H1 (cell line): Measurements from ENCODE around the gene LTBP1. TPM values are rescaled to one million over a fixed set of nuclear protein-coding genes. Genes with fewer than 3 reads are reported as not detected.

Experiments used
- CTCF ChIA-PET: fragments of 300-600 bp; sonication (Branson Sonifier 250); formaldehyde crosslinking; loops from one replicate; lab custom pipeline; 2021; ENCODE audit not compliant: partially characterized antibody; lab: Charles Lee
- POLR2A ChIA-PET: fragments of 300-600 bp; sonication (Branson Sonifier 250); formaldehyde crosslinking; loops from one replicate; lab custom pipeline; 2021; ENCODE audit warnings: inconsistent platforms; ENCODE audit not compliant: partially characterized antibody; lab: Charles Lee
- DNase-seq, 2 experiments: peaks; one replicate each; pipeline versions ENCODE4 v3.0.0 to v3.0.0-alpha.2; 2010 to 2022; ENCODE audit warnings: low spot score in 2 of 2, low read depth in 1 of 2, mixed read lengths in 1 of 2
- FAIRE-seq: peaks from 2 replicates; lab custom pipeline; 2011; peaks lifted over from hg19 to GRCh38; lab: Jason Lieb, UNC
- H2AFZ ChIP-seq: 2 replicates; pipeline ENCODE4 v1.8.1; 2012; ENCODE audit warnings: low read length, inconsistent platforms
- H2AK5ac ChIP-seq: 2 replicates; pipeline ENCODE4 v1.6.1; 2013; ENCODE audit warnings: low read depth, low read length
- H2BK120ac ChIP-seq: replicated peaks from 2 replicates; pipeline ENCODE3; 2013; ENCODE audit warnings: low read depth, low read length, inconsistent platforms
- H2BK12ac ChIP-seq: 2 replicates; pipeline ENCODE4 v1.6.1; 2013; ENCODE audit warnings: low read depth, low read length
- H2BK15ac ChIP-seq: 2 replicates; pipeline ENCODE4 v1.6.1; 2013; ENCODE audit warnings: low read length
- H2BK20ac ChIP-seq: 2 replicates; pipeline ENCODE4 v1.6.1; 2013; ENCODE audit warnings: low read length
- H2BK5ac ChIP-seq: 2 replicates; pipeline ENCODE4 v1.6.1; 2013; ENCODE audit warnings: low read depth, low read length
- H3K14ac ChIP-seq: 2 replicates; pipeline ENCODE4 v1.6.1; 2013; ENCODE audit warnings: inconsistent platforms; ENCODE audit not compliant: insufficient read length
- H3K18ac ChIP-seq: 2 replicates; pipeline ENCODE4 v1.6.1; 2013; ENCODE audit warnings: low read length; ENCODE audit errors: extremely low read depth
- H3K23ac ChIP-seq: 2 replicates; pipeline ENCODE4 v1.6.1; 2013; ENCODE audit warnings: inconsistent platforms; ENCODE audit not compliant: insufficient read length
- H3K23me2 ChIP-seq: 2 replicates; pipeline ENCODE4 v1.6.1; 2013; ENCODE audit warnings: low read depth, low read length
- H3K27ac ChIP-seq: 2 replicates; pipeline ENCODE4 v1.6.1; 2011; ENCODE audit warnings: low read depth, low read length, inconsistent platforms
- H3K27me3 ChIP-seq, 4 experiments: replicated peaks in 1 of 4; 1 replicate in 1 of 4; 2 replicates in 3 of 4; pipeline versions ENCODE4 v1.6.1 to v1.8.1; 2011 to 2013; ENCODE audit warnings: low read length in 3 of 4, mild to moderate bottlenecking in 3 of 4, inconsistent platforms in 2 of 4, mixed read lengths in 2 of 4, moderate library complexity in 1 of 4; ENCODE audit not compliant: control insufficient read depth in 3 of 4, insufficient read depth in 3 of 4; ENCODE audit errors: extremely low read depth in 1 of 4
- H3K36me3 ChIP-seq, 4 experiments: 2 replicates each; pipeline versions ENCODE4 v1.6.1 to v1.8.1; 2011 to 2013; ENCODE audit warnings: mild to moderate bottlenecking in 4 of 4, low read length in 3 of 4, moderate library complexity in 2 of 4, control low read depth in 1 of 4, inconsistent platforms in 1 of 4; ENCODE audit not compliant: insufficient read depth in 4 of 4, control insufficient read depth in 2 of 4
- H3K4ac ChIP-seq: replicated peaks from 2 replicates; pipeline ENCODE3; 2013; ENCODE audit warnings: low read length, low read depth, mixed read lengths, inconsistent platforms; ENCODE audit not compliant: insufficient read length
- H3K4me1 ChIP-seq, 4 experiments: replicated peaks in 1 of 4; 1 replicate in 1 of 4; 2 replicates in 3 of 4; pipeline versions ENCODE4 v1.6.1 to v1.8.1; 2011 to 2013; ENCODE audit warnings: low read length in 3 of 4, inconsistent platforms in 2 of 4, mixed read lengths in 1 of 4; ENCODE audit not compliant: insufficient read depth in 4 of 4, control insufficient read depth in 3 of 4
- H3K4me2 ChIP-seq, 2 experiments: 2 replicates each; pipeline versions ENCODE4 v1.6.1 to v1.8.1; 2011 to 2013; ENCODE audit warnings: low read depth in 2 of 2, low read length in 2 of 2, control low read depth in 1 of 2, inconsistent platforms in 1 of 2, mild to moderate bottlenecking in 1 of 2; ENCODE audit not compliant: insufficient read depth in 1 of 2
- H3K4me3 ChIP-seq, 4 experiments: fragments of 200-600, 300-600 bp in 1 of 4; sonication (generic), shearing (Covaris generic), sonication (Bioruptor Twin) in 1 of 4; 2 replicates each; pipeline versions ENCODE4 v1.5.1 to v1.8.1; 2011 to 2016; ENCODE audit warnings: low read length in 4 of 4, low read depth in 3 of 4, control low read depth in 2 of 4, inconsistent platforms in 2 of 4, mild to moderate bottlenecking in 2 of 4, mixed read lengths in 1 of 4, moderate library complexity in 1 of 4; ENCODE audit not compliant: insufficient read depth in 2 of 4; ENCODE audit errors: extremely low read depth in 1 of 4
- H3K56ac ChIP-seq: replicated peaks from 2 replicates; pipeline ENCODE3; 2013; ENCODE audit warnings: low read depth, mild to moderate bottlenecking, mixed read lengths, low read length, inconsistent platforms; ENCODE audit not compliant: insufficient read length
- H3K79me1 ChIP-seq: 2 replicates; pipeline ENCODE4 v1.6.1; 2013; ENCODE audit warnings: low read depth, low read length, control low read depth
- H3K79me2 ChIP-seq, 2 experiments: 2 replicates each; pipeline versions ENCODE4 v1.6.1 to v1.8.1; 2012 to 2013; ENCODE audit warnings: low read length in 2 of 2, mild to moderate bottlenecking in 2 of 2, inconsistent platforms in 1 of 2; ENCODE audit not compliant: insufficient read depth in 2 of 2, control insufficient read depth in 1 of 2
- H3K9ac ChIP-seq, 4 experiments: replicated peaks in 1 of 4; 1 replicate in 1 of 4; 2 replicates in 3 of 4; pipeline versions ENCODE4 v1.6.1 to v1.8.1; 2011 to 2013; ENCODE audit warnings: low read depth in 3 of 4, low read length in 3 of 4, control low read depth in 2 of 4, mild to moderate bottlenecking in 2 of 4, moderate library complexity in 2 of 4, inconsistent platforms in 1 of 4; ENCODE audit errors: extremely low read depth in 1 of 4
- H3K9me3 ChIP-seq, 2 experiments: 2 replicates each; pipeline versions ENCODE4 v1.6.1 to v1.8.1; 2012 to 2013; ENCODE audit warnings: mild to moderate bottlenecking in 2 of 2, moderate library complexity in 2 of 2, control low read depth in 1 of 2, inconsistent platforms in 1 of 2, low read depth in 1 of 2, low read length in 1 of 2, mixed read lengths in 1 of 2; ENCODE audit not compliant: insufficient read depth in 2 of 2
- H4K20me1 ChIP-seq, 2 experiments: replicated peaks in 1 of 2; 2 replicates each; pipeline versions ENCODE3 to v1.8.1; 2011 to 2013; ENCODE audit warnings: inconsistent platforms in 2 of 2, low read length in 2 of 2, mild to moderate bottlenecking in 1 of 2; ENCODE audit not compliant: insufficient read depth in 2 of 2, control insufficient read depth in 1 of 2
- H4K5ac ChIP-seq: 2 replicates; pipeline ENCODE4 v1.6.1; 2013; ENCODE audit warnings: low read length, low read depth, mixed read lengths, inconsistent platforms; ENCODE audit not compliant: insufficient read length
- H4K8ac ChIP-seq: 2 replicates; pipeline ENCODE4 v1.8.0; 2013; ENCODE audit warnings: mild to moderate bottlenecking, moderate library complexity, low read length, inconsistent platforms; ENCODE audit not compliant: insufficient read depth; ENCODE audit errors: extremely low read depth
- H4K91ac ChIP-seq: replicated peaks from 2 replicates; pipeline ENCODE3; 2013; ENCODE audit warnings: low read length, mixed read lengths, inconsistent platforms; ENCODE audit not compliant: insufficient read length
- ASH2L ChIP-seq: fragments of 200-600, 300-600 bp; sonication (generic); IDR thresholded peaks from one replicate; pipeline ENCODE4 v1.7.1; 2017; ENCODE audit warnings: low read length
- ATF2 ChIP-seq: IDR thresholded peaks from 2 replicates; pipeline ENCODE4 v1.6.1; 2012; ENCODE audit warnings: low read length, inconsistent platforms
- EGR1 ChIP-seq: IDR thresholded peaks from 2 replicates; pipeline ENCODE4 v1.6.1; 2011; ENCODE audit warnings: low read depth, low read length, borderline replicate concordance
- GTF2F1 ChIP-seq: IDR thresholded peaks from 2 replicates; pipeline ENCODE4 v1.6.1; 2012; ENCODE audit warnings: low read depth, low read length, improper control_type of control experiment, borderline replicate concordance
- HDAC6 ChIP-seq: IDR thresholded peaks from one replicate; pipeline ENCODE4 v1.7.1; 2012; ENCODE audit warnings: low read depth, mild to moderate bottlenecking, inconsistent platforms, low read length, moderate library complexity
- NANOG ChIP-seq: IDR thresholded peaks from 2 replicates; pipeline ENCODE4 v1.6.1; 2011; ENCODE audit warnings: low read length, low read depth, mild to moderate bottlenecking, inconsistent platforms; ENCODE audit not compliant: insufficient read depth, poor library complexity, severe bottlenecking
- SIRT6 ChIP-seq: IDR thresholded peaks from one replicate; pipeline ENCODE4 v1.7.1; 2012; ENCODE audit warnings: low read length, inconsistent platforms
- TBP ChIP-seq: IDR thresholded peaks from 2 replicates; pipeline ENCODE4 v1.6.1; 2011; ENCODE audit warnings: low read depth, low read length, improper control_type of control experiment
- TEAD4 ChIP-seq: IDR thresholded peaks from 2 replicates; pipeline ENCODE4 v1.6.1; 2012; ENCODE audit warnings: low read depth, low read length, inconsistent platforms, mixed read lengths
- WGBS, 2 experiments: shearing (Covaris generic) in 1 of 2; methylation state at CpG; one replicate each; pipeline versions ENCODE4 v1.1.6 to v1.1.7; 2013 to 2015; ENCODE audit warnings: low lambda C conversion rate in 2 of 2, mixed read lengths in 2 of 2, inconsistent platforms in 1 of 2, low coverage in 1 of 2, missing lambda C conversion rate in 1 of 2; ENCODE audit not compliant: insufficient replicate concordance in 2 of 2, insufficient coverage in 1 of 2, insufficient read length in 1 of 2; ENCODE audit errors: extremely low coverage in 1 of 2, missing lambda C conversion rate in 1 of 2; 5-methylcytosine and 5-hydroxymethylcytosine counted together
- polyA plus RNA-seq, 7 experiments: library from polyadenylated mRNA; depleted of rRNA in 3 of 7; stranded (reverse) in 5 of 7; unstranded in 2 of 7; fragments of >200 nt in 5 of 7; fragments of 200-250 nt in 2 of 7; gene quantifications; 1 replicate in 5 of 7; 2 replicates in 1 of 7; 4 replicates in 1 of 7; pipeline versions ENCODE4 v1.2.1 to v1.2.3, GENCODE V29; 2011 to 2013; ENCODE audit warnings: missing spikeins in 2 of 7, mixed read lengths in 2 of 7
- total RNA-seq: library from RNA; stranded (reverse); fragmentation: NEBNext Ultra II Directional; extraction: Animal tissue kit (Norgen Biotek cat#: 25700); gene quantifications from 2 replicates; pipeline ENCODE4 v1.2.1, GENCODE V29; 2021

LTBP1 gene
- total and polyA plus RNA-seq, 2 of the 8 experiments (the other 6 are each of a cell fraction or from before 2014, with no cell fraction given) = 15.4 to 24.7 TPM

- CTCF ChIA-PET = interaction anchor here (1.7 kb wide), 1 partner anchor 11 kb away, joined by 3 read pairs; no protein-coding TSS in a partner anchor
These were observed 4.9 kb downstream of the LTBP1 start for GRCh38 chr2:32951672-32952071.

More at GRCh38 chr2:32951672-32952071, 4.9 kb downstream of the LTBP1 start:
- no peak overlapping the region for H2AFZ ChIP-seq
- no peak overlapping the region for H4K5ac ChIP-seq
- H4K20me1 ChIP-seq = no peaks in the 10 kb centered on the region
- no peak overlapping the region for H4K8ac ChIP-seq
- H3K79me1 ChIP-seq = no peaks in the 10 kb centered on the region; the same call in 1 of the 2 replicates
- no peaks in the 10 kb centered on the region for H3K9me3 ChIP-seq
- WGBS, 2 experiments = 89% methylated on average over 4 of the region's 4 CpGs; no CpG with 5 or more reads in 1 of the 2 experiments
- H2BK120ac ChIP-seq = no peak overlapping the region
- H2BK15ac ChIP-seq = no peak overlapping the region
- no peak overlapping the region for H4K91ac ChIP-seq
- H3K56ac ChIP-seq = no peak overlapping the region
- POLR2A ChIA-PET = no interaction called here
- H3K4me2 ChIP-seq = no peak overlapping the region
- no peak overlapping the region for H3K18ac ChIP-seq
- no peak overlapping the region for H3K4ac ChIP-seq
- no peak overlapping the region for H3K4me3 ChIP-seq
- no peaks in the 10 kb centered on the region for H3K27me3 ChIP-seq
- no peak overlapping the region for H3K9ac ChIP-seq
- H3K23ac ChIP-seq = no peak overlapping the region
- peaks cover 9% of the 10 kb centered on the region for H3K23me2 ChIP-seq
- no peak overlapping the region for H2BK12ac ChIP-seq
- H3K36me3 ChIP-seq = no peaks in the 10 kb centered on the region; a peak in 1 of 8 replicates
- FAIRE-seq (no peak), DNase-seq (no peak)
- no peak overlapping the region for H2AK5ac ChIP-seq
- TF ChIP-seq GTF2F1 (no peak), TEAD4 (no peak), SIRT6 (no peak), ATF2 (no peak), HDAC6 (no peak), NANOG (no peak), EGR1 (no peak), ASH2L (no peak), TBP (no peak)
- H3K79me2 ChIP-seq = no peaks in the 10 kb centered on the region
- H3K27ac ChIP-seq = no peak overlapping the region
- H3K4me1 ChIP-seq = peaks cover 2 to 3% (median 3%) of the 10 kb centered on the region in 4 experiments; a peak in 2 of 7 replicates
- H2BK5ac ChIP-seq = no peak overlapping the region
- no peak overlapping the region for H3K14ac ChIP-seq
- H2BK20ac ChIP-seq = no peak overlapping the region
